H9 (cell line): ENCODE measurements around the gene DEFB132. TPM values are rescaled to one million over a fixed set of nuclear protein-coding genes. Genes with fewer than 3 reads are reported as not detected.

Source experiments
- DNase-seq: peaks from one replicate; pipeline ENCODE4 v3.0.0-alpha.2; 2017
- H2AFZ ChIP-seq: one replicate; pipeline ENCODE4 v1.6.1; 2013; ENCODE audit warnings: mild to moderate bottlenecking, low read length, control low read depth, moderate library complexity
- H2AK5ac ChIP-seq: 2 replicates; pipeline ENCODE4 v1.6.1; 2013; ENCODE audit warnings: low read length, control low read depth, mixed read lengths; ENCODE audit not compliant: insufficient read length
- H2BK120ac ChIP-seq: one replicate; pipeline ENCODE4 v1.6.1; 2013; ENCODE audit warnings: low read depth, mild to moderate bottlenecking, low read length, control low read depth, inconsistent platforms; ENCODE audit not compliant: poor library complexity, severe bottlenecking
- H2BK12ac ChIP-seq: 2 replicates; pipeline ENCODE4 v1.6.1; 2013; ENCODE audit warnings: low read length, control low read depth, mixed read lengths, low read depth; ENCODE audit not compliant: insufficient read length
- H2BK15ac ChIP-seq: 2 replicates; pipeline ENCODE4 v1.6.1; 2013; ENCODE audit warnings: low read depth, low read length, control low read depth
- H2BK20ac ChIP-seq: one replicate; pipeline ENCODE4 v1.6.1; 2013; ENCODE audit warnings: low read depth, mild to moderate bottlenecking, low read length, control low read depth, inconsistent platforms; ENCODE audit not compliant: poor library complexity, severe bottlenecking
- H2BK5ac ChIP-seq: 2 replicates; pipeline ENCODE4 v1.6.1; 2013; ENCODE audit warnings: low read length, control low read depth, mixed read lengths; ENCODE audit not compliant: insufficient read length
- H3K14ac ChIP-seq: 2 replicates; pipeline ENCODE4 v1.6.1; 2013; ENCODE audit warnings: low read length, control low read depth; ENCODE audit not compliant: insufficient read depth
- H3K18ac ChIP-seq: 2 replicates; pipeline ENCODE4 v1.6.1; 2013; ENCODE audit warnings: low read depth, mild to moderate bottlenecking, mixed read lengths, low read length, control low read depth; ENCODE audit not compliant: insufficient read length
- H3K23ac ChIP-seq: 2 replicates; pipeline ENCODE4 v1.6.1; 2013; ENCODE audit warnings: low read length, control low read depth, mixed read lengths, low read depth; ENCODE audit not compliant: insufficient read length
- H3K23me2 ChIP-seq: 2 replicates; pipeline ENCODE4 v1.6.1; 2013; ENCODE audit warnings: low read depth, mild to moderate bottlenecking, mixed read lengths, low read length, control low read depth; ENCODE audit not compliant: insufficient read length, poor library complexity, severe bottlenecking
- H3K27ac ChIP-seq: 2 replicates; pipeline ENCODE4 v1.5.1; 2013; ENCODE audit warnings: low read length, control low read depth, mixed read lengths, low read depth; ENCODE audit not compliant: insufficient read length
- H3K27me3 ChIP-seq: 2 replicates; pipeline ENCODE4 v1.6.1; 2013; ENCODE audit warnings: low read length, control low read depth, inconsistent platforms; ENCODE audit not compliant: insufficient read depth
- H3K4ac ChIP-seq: 2 replicates; pipeline ENCODE4 v1.6.1; 2013; ENCODE audit warnings: low read depth, mild to moderate bottlenecking, control low read depth, inconsistent platforms, low read length, moderate library complexity
- H3K4me1 ChIP-seq: 2 replicates; pipeline ENCODE4 v1.6.1; 2013; ENCODE audit warnings: low read length, control low read depth, inconsistent platforms; ENCODE audit not compliant: insufficient read depth
- H3K4me2 ChIP-seq: 2 replicates; pipeline ENCODE4 v1.6.1; 2013; ENCODE audit warnings: low read length, control low read depth, mixed read lengths; ENCODE audit not compliant: insufficient read length, insufficient read depth
- H3K56ac ChIP-seq: 2 replicates; pipeline ENCODE4 v1.6.1; 2013; ENCODE audit warnings: low read depth, mild to moderate bottlenecking, mixed read lengths, low read length, control low read depth; ENCODE audit not compliant: insufficient read length
- H3K79me1 ChIP-seq: 2 replicates; pipeline ENCODE4 v1.6.1; 2013; ENCODE audit warnings: low read depth, mild to moderate bottlenecking, moderate library complexity, low read length, control low read depth, inconsistent platforms; ENCODE audit not compliant: insufficient read depth, poor library complexity, severe bottlenecking
- H3K79me2 ChIP-seq: 2 replicates; pipeline ENCODE4 v1.6.1; 2013; ENCODE audit warnings: low read length, control low read depth, inconsistent platforms; ENCODE audit not compliant: insufficient read depth
- H3K9ac ChIP-seq: 2 replicates; pipeline ENCODE4 v1.6.1; 2013; ENCODE audit warnings: low read length, control low read depth, mixed read lengths; ENCODE audit not compliant: insufficient read length; ENCODE audit errors: extremely low read depth
- H3K9me3 ChIP-seq: one replicate; pipeline ENCODE4 v1.6.1; 2013; ENCODE audit warnings: low read depth, low read length, inconsistent platforms; ENCODE audit not compliant: control insufficient read depth
- H3T11ph ChIP-seq: one replicate; pipeline ENCODE4 v1.6.1; 2013; ENCODE audit warnings: mild to moderate bottlenecking, low read length, control low read depth, inconsistent platforms
- H4K20me1 ChIP-seq: one replicate; pipeline ENCODE4 v1.6.1; 2013; ENCODE audit not compliant: control insufficient read depth, insufficient read length, insufficient read depth
- H4K5ac ChIP-seq: 2 replicates; pipeline ENCODE4 v1.6.1; 2013; ENCODE audit warnings: low read depth, mild to moderate bottlenecking, mixed read lengths, low read length, control low read depth; ENCODE audit not compliant: insufficient read length
- H4K8ac ChIP-seq: replicated peaks from 2 replicates; pipeline ENCODE4 v1.6.1; 2013; ENCODE audit warnings: low read length, control low read depth, mixed read lengths, low read depth; ENCODE audit not compliant: insufficient read length
- H4K91ac ChIP-seq: 2 replicates; pipeline ENCODE4 v1.6.1; 2013; ENCODE audit warnings: low read depth, mild to moderate bottlenecking, moderate library complexity, mixed read lengths, low read length, control low read depth; ENCODE audit not compliant: insufficient read length
- H3K27ac Mint-ChIP-seq, 3 experiments: 2 replicates in 2 of 3; 3 replicates in 1 of 3; pipeline ENCODE4 v1.8.0; 2020 to 2021; ENCODE audit warnings: mixed read lengths in 3 of 3, mild to moderate bottlenecking in 1 of 3, moderate library complexity in 1 of 3
- H3K27me3 Mint-ChIP-seq: 2 replicates; pipeline ENCODE4 v1.8.0; 2021; ENCODE audit warnings: low read depth, mild to moderate bottlenecking, moderate library complexity, mixed read lengths
- H3K36me3 Mint-ChIP-seq, 3 experiments: 2 replicates in 2 of 3; 3 replicates in 1 of 3; pipeline ENCODE4 v1.8.0; 2020 to 2021; ENCODE audit warnings: low read depth in 3 of 3, mixed read lengths in 3 of 3; ENCODE audit not compliant: insufficient read depth in 1 of 3
- H3K4me1 Mint-ChIP-seq, 2 experiments: 2 replicates each; pipeline ENCODE4 v1.8.0; 2020; ENCODE audit warnings: mixed read lengths in 2 of 2
- H3K4me3 Mint-ChIP-seq, 2 experiments: 2 replicates in 1 of 2; 3 replicates in 1 of 2; pipeline ENCODE4 v1.8.0; 2020 to 2021; ENCODE audit warnings: mild to moderate bottlenecking in 2 of 2, mixed read lengths in 2 of 2, moderate library complexity in 1 of 2
- H3K9me3 Mint-ChIP-seq, 2 experiments: 2 replicates in 1 of 2; 3 replicates in 1 of 2; pipeline ENCODE4 v1.8.0; 2020; ENCODE audit warnings: mild to moderate bottlenecking in 2 of 2, mixed read lengths in 2 of 2, moderate library complexity in 1 of 2
- WGBS: extraction: QIAGEN DNeasy Blood & Tissue Kit; methylation state at CpG from one replicate; pipeline ENCODE4 v1.1.7; 2013; ENCODE audit warnings: missing lambda C conversion rate, low lambda C conversion rate, mixed read lengths; ENCODE audit not compliant: insufficient read length; ENCODE audit errors: extremely low coverage; 5-methylcytosine and 5-hydroxymethylcytosine counted together
- total RNA-seq: library from RNA; stranded (reverse); gene quantifications from 2 replicates; pipeline ENCODE4 v1.2.1, GENCODE V29; 2021
- TF ChIP-seq, protein P1 (sequence below): fragments of 200-600 bp; sonication (generic); conservative IDR thresholded peaks from 3 replicates; pipeline ENCODE4 v1.8.0; 2021; ENCODE audit warnings: antibody characterized with exemption, mild to moderate bottlenecking

The DEFB132 gene
- total RNA-seq, 1 experiment from 2014 or later: not detected

DNA sequence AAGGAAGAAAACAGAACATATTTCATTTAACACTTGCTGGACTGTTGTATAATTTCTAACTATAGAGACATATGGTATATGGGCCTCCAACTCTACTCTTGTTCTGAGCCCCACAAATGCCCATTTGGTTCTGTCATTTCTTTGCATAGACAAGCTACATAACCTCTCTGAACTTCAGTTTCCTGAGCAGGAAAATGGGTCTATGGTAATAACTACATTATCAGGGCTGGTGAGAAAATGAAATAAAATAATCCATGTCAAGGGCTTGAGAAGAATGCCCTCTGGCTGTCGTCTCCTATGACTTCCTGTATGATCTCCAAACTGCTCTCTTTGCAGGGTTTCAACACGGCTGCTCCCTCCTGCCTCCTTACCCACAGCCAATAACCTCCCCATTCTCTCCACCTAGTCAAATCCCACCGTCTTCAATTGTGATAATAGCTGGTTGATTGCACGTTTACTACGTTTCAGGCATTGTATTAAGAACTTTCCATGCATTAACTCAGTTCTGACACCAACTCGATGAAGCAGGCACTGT lies 51.8 kb downstream of the DEFB132 start:
- Histone ChIP-seq H3K4me2 (peak overlapping the region; percentile 95), H3K9ac (peak overlapping the region; percentile 68)

More for the DNA sequence above, 51.8 kb downstream of the DEFB132 start:
- H3T11ph ChIP-seq: no peak overlapping the region
- no peak overlapping the region for H2BK120ac ChIP-seq
- H3K36me3 Mint-ChIP-seq: no peaks in the 10 kb centered on the region; a peak in 1 of 7 replicates
- no peaks in the 10 kb centered on the region for H3K79me2 ChIP-seq
- H4K5ac ChIP-seq: no peak overlapping the region
- H3K27me3 ChIP-seq: no peaks in the 10 kb centered on the region
- no peak overlapping the region for H2BK15ac ChIP-seq
- H2AK5ac ChIP-seq: no peak overlapping the region
- H3K23me2 ChIP-seq: peaks cover 9% of the 10 kb centered on the region
- no peak overlapping the region for H2BK5ac ChIP-seq
- peak overlapping the region; percentile 88 for H3K27ac ChIP-seq
- H3K23ac ChIP-seq: no peak overlapping the region
- H4K20me1 ChIP-seq: no peaks in the 10 kb centered on the region
- H3K4me3 Mint-ChIP-seq: peak overlapping the region; percentile 56 to 85
- H4K8ac ChIP-seq: no peak overlapping the region
- DNase-seq: no peak
- H3K27ac Mint-ChIP-seq: peak overlapping the region; percentile 68 to 98 (median 94)
- peaks cover 4% of the 10 kb centered on the region; the same call in 1 of the 2 replicates for H3K27me3 Mint-ChIP-seq
- no peak overlapping the region for H3K4ac ChIP-seq
- no peak overlapping the region for H3K56ac ChIP-seq
- no peak overlapping the region for H4K91ac ChIP-seq
- H3K4me1 ChIP-seq: no peaks in the 10 kb centered on the region; the same call in 1 of the 2 replicates
- H2BK12ac ChIP-seq: no peak overlapping the region
- H3K4me1 Mint-ChIP-seq: peaks cover 24 to 28% of the 10 kb centered on the region in 2 experiments
- TF ChIP-seq, protein P1, sequence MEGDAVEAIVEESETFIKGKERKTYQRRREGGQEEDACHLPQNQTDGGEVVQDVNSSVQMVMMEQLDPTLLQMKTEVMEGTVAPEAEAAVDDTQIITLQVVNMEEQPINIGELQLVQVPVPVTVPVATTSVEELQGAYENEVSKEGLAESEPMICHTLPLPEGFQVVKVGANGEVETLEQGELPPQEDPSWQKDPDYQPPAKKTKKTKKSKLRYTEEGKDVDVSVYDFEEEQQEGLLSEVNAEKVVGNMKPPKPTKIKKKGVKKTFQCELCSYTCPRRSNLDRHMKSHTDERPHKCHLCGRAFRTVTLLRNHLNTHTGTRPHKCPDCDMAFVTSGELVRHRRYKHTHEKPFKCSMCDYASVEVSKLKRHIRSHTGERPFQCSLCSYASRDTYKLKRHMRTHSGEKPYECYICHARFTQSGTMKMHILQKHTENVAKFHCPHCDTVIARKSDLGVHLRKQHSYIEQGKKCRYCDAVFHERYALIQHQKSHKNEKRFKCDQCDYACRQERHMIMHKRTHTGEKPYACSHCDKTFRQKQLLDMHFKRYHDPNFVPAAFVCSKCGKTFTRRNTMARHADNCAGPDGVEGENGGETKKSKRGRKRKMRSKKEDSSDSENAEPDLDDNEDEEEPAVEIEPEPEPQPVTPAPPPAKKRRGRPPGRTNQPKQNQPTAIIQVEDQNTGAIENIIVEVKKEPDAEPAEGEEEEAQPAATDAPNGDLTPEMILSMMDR: no peak
- H3K14ac ChIP-seq: peak overlapping the region; percentile 38; the same call in 1 of the 2 replicates
- H3K79me1 ChIP-seq: no peaks in the 10 kb centered on the region
- no peaks in the 10 kb centered on the region for H3K9me3 Mint-ChIP-seq
- WGBS: no CpG with 5 or more reads among the region's 6 CpGs
- H2BK20ac ChIP-seq: no peak overlapping the region
- H3K9me3 ChIP-seq: no peaks in the 10 kb centered on the region
- H2AFZ ChIP-seq: no peak overlapping the region
- H3K18ac ChIP-seq: peak overlapping the region; percentile 56
